H9 (cell line): ENCODE measurements around the gene SFXN5. TPM values are rescaled to one million over a fixed set of nuclear protein-coding genes. Genes with fewer than 3 reads are reported as not detected.
A peak's percentile ranks its signal among the peaks of the same experiment; 100 is the strongest.

Source experiments
- DNase-seq: peaks from one replicate; pipeline ENCODE4 v3.0.0-alpha.2; 2017
- H2AFZ ChIP-seq: one replicate; pipeline ENCODE4 v1.6.1; 2013; ENCODE audit warnings: mild to moderate bottlenecking, low read length, control low read depth, moderate library complexity
- H2AK5ac ChIP-seq: 2 replicates; pipeline ENCODE4 v1.6.1; 2013; ENCODE audit warnings: low read length, control low read depth, mixed read lengths; ENCODE audit not compliant: insufficient read length
- H2BK120ac ChIP-seq: one replicate; pipeline ENCODE4 v1.6.1; 2013; ENCODE audit warnings: low read depth, mild to moderate bottlenecking, low read length, control low read depth, inconsistent platforms; ENCODE audit not compliant: poor library complexity, severe bottlenecking
- H2BK12ac ChIP-seq: 2 replicates; pipeline ENCODE4 v1.6.1; 2013; ENCODE audit warnings: low read length, control low read depth, mixed read lengths, low read depth; ENCODE audit not compliant: insufficient read length
- H2BK15ac ChIP-seq: 2 replicates; pipeline ENCODE4 v1.6.1; 2013; ENCODE audit warnings: low read depth, low read length, control low read depth
- H2BK20ac ChIP-seq: one replicate; pipeline ENCODE4 v1.6.1; 2013; ENCODE audit warnings: low read depth, mild to moderate bottlenecking, low read length, control low read depth, inconsistent platforms; ENCODE audit not compliant: poor library complexity, severe bottlenecking
- H2BK5ac ChIP-seq: 2 replicates; pipeline ENCODE4 v1.6.1; 2013; ENCODE audit warnings: low read length, control low read depth, mixed read lengths; ENCODE audit not compliant: insufficient read length
- H3K14ac ChIP-seq: 2 replicates; pipeline ENCODE4 v1.6.1; 2013; ENCODE audit warnings: low read length, control low read depth; ENCODE audit not compliant: insufficient read depth
- H3K18ac ChIP-seq: 2 replicates; pipeline ENCODE4 v1.6.1; 2013; ENCODE audit warnings: low read depth, mild to moderate bottlenecking, mixed read lengths, low read length, control low read depth; ENCODE audit not compliant: insufficient read length
- H3K23ac ChIP-seq: 2 replicates; pipeline ENCODE4 v1.6.1; 2013; ENCODE audit warnings: low read length, control low read depth, mixed read lengths, low read depth; ENCODE audit not compliant: insufficient read length
- H3K23me2 ChIP-seq: 2 replicates; pipeline ENCODE4 v1.6.1; 2013; ENCODE audit warnings: low read depth, mild to moderate bottlenecking, mixed read lengths, low read length, control low read depth; ENCODE audit not compliant: insufficient read length, poor library complexity, severe bottlenecking
- H3K27ac ChIP-seq: 2 replicates; pipeline ENCODE4 v1.5.1; 2013; ENCODE audit warnings: low read length, control low read depth, mixed read lengths, low read depth; ENCODE audit not compliant: insufficient read length
- H3K27me3 ChIP-seq: 2 replicates; pipeline ENCODE4 v1.6.1; 2013; ENCODE audit warnings: low read length, control low read depth, inconsistent platforms; ENCODE audit not compliant: insufficient read depth
- H3K4ac ChIP-seq: 2 replicates; pipeline ENCODE4 v1.6.1; 2013; ENCODE audit warnings: low read depth, mild to moderate bottlenecking, control low read depth, inconsistent platforms, low read length, moderate library complexity
- H3K4me1 ChIP-seq: 2 replicates; pipeline ENCODE4 v1.6.1; 2013; ENCODE audit warnings: low read length, control low read depth, inconsistent platforms; ENCODE audit not compliant: insufficient read depth
- H3K4me2 ChIP-seq: 2 replicates; pipeline ENCODE4 v1.6.1; 2013; ENCODE audit warnings: low read length, control low read depth, mixed read lengths; ENCODE audit not compliant: insufficient read length, insufficient read depth
- H3K56ac ChIP-seq: 2 replicates; pipeline ENCODE4 v1.6.1; 2013; ENCODE audit warnings: low read depth, mild to moderate bottlenecking, mixed read lengths, low read length, control low read depth; ENCODE audit not compliant: insufficient read length
- H3K79me1 ChIP-seq: 2 replicates; pipeline ENCODE4 v1.6.1; 2013; ENCODE audit warnings: low read depth, mild to moderate bottlenecking, moderate library complexity, low read length, control low read depth, inconsistent platforms; ENCODE audit not compliant: insufficient read depth, poor library complexity, severe bottlenecking
- H3K79me2 ChIP-seq: 2 replicates; pipeline ENCODE4 v1.6.1; 2013; ENCODE audit warnings: low read length, control low read depth, inconsistent platforms; ENCODE audit not compliant: insufficient read depth
- H3K9ac ChIP-seq: 2 replicates; pipeline ENCODE4 v1.6.1; 2013; ENCODE audit warnings: low read length, control low read depth, mixed read lengths; ENCODE audit not compliant: insufficient read length; ENCODE audit errors: extremely low read depth
- H3K9me3 ChIP-seq: one replicate; pipeline ENCODE4 v1.6.1; 2013; ENCODE audit warnings: low read depth, low read length, inconsistent platforms; ENCODE audit not compliant: control insufficient read depth
- H3T11ph ChIP-seq: one replicate; pipeline ENCODE4 v1.6.1; 2013; ENCODE audit warnings: mild to moderate bottlenecking, low read length, control low read depth, inconsistent platforms
- H4K20me1 ChIP-seq: one replicate; pipeline ENCODE4 v1.6.1; 2013; ENCODE audit not compliant: control insufficient read depth, insufficient read length, insufficient read depth
- H4K5ac ChIP-seq: 2 replicates; pipeline ENCODE4 v1.6.1; 2013; ENCODE audit warnings: low read depth, mild to moderate bottlenecking, mixed read lengths, low read length, control low read depth; ENCODE audit not compliant: insufficient read length
- H4K8ac ChIP-seq: replicated peaks from 2 replicates; pipeline ENCODE4 v1.6.1; 2013; ENCODE audit warnings: low read length, control low read depth, mixed read lengths, low read depth; ENCODE audit not compliant: insufficient read length
- H4K91ac ChIP-seq: 2 replicates; pipeline ENCODE4 v1.6.1; 2013; ENCODE audit warnings: low read depth, mild to moderate bottlenecking, moderate library complexity, mixed read lengths, low read length, control low read depth; ENCODE audit not compliant: insufficient read length
- H3K27ac Mint-ChIP-seq, 3 experiments: 2 replicates in 2 of 3; 3 replicates in 1 of 3; pipeline ENCODE4 v1.8.0; 2020 to 2021; ENCODE audit warnings: mixed read lengths in 3 of 3, mild to moderate bottlenecking in 1 of 3, moderate library complexity in 1 of 3
- H3K27me3 Mint-ChIP-seq: 2 replicates; pipeline ENCODE4 v1.8.0; 2021; ENCODE audit warnings: low read depth, mild to moderate bottlenecking, moderate library complexity, mixed read lengths
- H3K36me3 Mint-ChIP-seq, 3 experiments: 2 replicates in 2 of 3; 3 replicates in 1 of 3; pipeline ENCODE4 v1.8.0; 2020 to 2021; ENCODE audit warnings: low read depth in 3 of 3, mixed read lengths in 3 of 3; ENCODE audit not compliant: insufficient read depth in 1 of 3
- H3K4me1 Mint-ChIP-seq, 2 experiments: 2 replicates each; pipeline ENCODE4 v1.8.0; 2020; ENCODE audit warnings: mixed read lengths in 2 of 2
- H3K4me3 Mint-ChIP-seq, 2 experiments: 2 replicates in 1 of 2; 3 replicates in 1 of 2; pipeline ENCODE4 v1.8.0; 2020 to 2021; ENCODE audit warnings: mild to moderate bottlenecking in 2 of 2, mixed read lengths in 2 of 2, moderate library complexity in 1 of 2
- H3K9me3 Mint-ChIP-seq, 2 experiments: 2 replicates in 1 of 2; 3 replicates in 1 of 2; pipeline ENCODE4 v1.8.0; 2020; ENCODE audit warnings: mild to moderate bottlenecking in 2 of 2, mixed read lengths in 2 of 2, moderate library complexity in 1 of 2
- CTCF ChIP-seq: fragments of 200-600 bp; sonication (generic); conservative IDR thresholded peaks from 3 replicates; pipeline ENCODE4 v1.8.0; 2021; ENCODE audit warnings: antibody characterized with exemption, mild to moderate bottlenecking
- whole genome bisulfite sequencing: extraction: QIAGEN DNeasy Blood & Tissue Kit; methylation state at CpG from one replicate; pipeline ENCODE4 v1.1.7; 2013; ENCODE audit warnings: missing lambda C conversion rate, low lambda C conversion rate, mixed read lengths; ENCODE audit not compliant: insufficient read length; ENCODE audit errors: extremely low coverage; 5-methylcytosine and 5-hydroxymethylcytosine counted together
- total RNA-seq: library from RNA; stranded (reverse); gene quantifications from 2 replicates; pipeline ENCODE4 v1.2.1, GENCODE V29; 2021

Gene SFXN5
- total RNA-seq, 1 experiment from 2014 or later = 30.9 TPM

DNA sequence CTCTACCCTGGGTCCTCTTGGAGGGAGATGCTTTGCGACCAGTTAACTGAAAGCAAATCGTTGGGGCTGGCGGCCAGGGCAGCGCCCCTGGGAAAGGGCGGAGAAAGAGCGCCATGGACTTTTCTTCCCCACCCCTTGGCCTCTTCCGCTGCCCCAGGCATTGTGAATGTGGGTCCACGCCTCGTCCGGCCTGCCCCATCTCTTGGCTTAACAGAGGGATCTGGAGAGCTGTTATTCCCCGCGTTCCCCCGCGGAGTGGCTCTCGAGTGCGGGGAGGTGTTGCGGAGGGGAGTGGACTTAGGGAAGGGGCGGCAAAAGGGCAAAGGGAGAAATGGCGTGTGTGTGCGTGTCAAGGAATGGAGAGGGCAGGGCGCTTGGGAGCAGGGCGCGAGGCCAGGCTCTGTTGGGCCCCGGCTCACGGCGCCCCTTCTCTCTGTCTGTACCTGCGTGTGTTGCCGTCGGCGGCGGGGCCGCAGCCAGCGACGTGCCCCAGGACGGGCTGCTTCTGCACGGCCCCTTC, 147.6 kb downstream of the SFXN5 start:
- H2AFZ ChIP-seq = no peak overlapping the region
- peaks cover 20% of the 10 kb centered on the region for H3K23me2 ChIP-seq
- Mint-ChIP-seq H3K27ac (no peak overlapping the region), H3K27me3 (no peaks in the 10 kb centered on the region), H3K9me3 (peaks cover 2% of the 10 kb centered on the region in 2 experiments; a peak in 2 of 5 replicates), H3K4me3 (peak overlapping the region; percentile 37 to 74; a peak in 4 of 5 replicates), H3K36me3 (peaks cover 0 to 7% (median 5%) of the 10 kb centered on the region in 3 experiments; a peak in 3 of 7 replicates), H3K4me1 (peaks cover 17 to 32% of the 10 kb centered on the region in 2 experiments)
- H3K27me3 ChIP-seq = peaks cover 94% of the 10 kb centered on the region
- no peaks in the 10 kb centered on the region for H3K79me2 ChIP-seq
- no peaks in the 10 kb centered on the region for H3K79me1 ChIP-seq
- H2BK5ac ChIP-seq = no peak overlapping the region
- no peak overlapping the region for H3K23ac ChIP-seq
- H3K9me3 ChIP-seq = no peaks in the 10 kb centered on the region
- H2BK12ac ChIP-seq = no peak overlapping the region
- TF ChIP-seq CTCF = no peak
- H2BK20ac ChIP-seq = no peak overlapping the region
- H3T11ph ChIP-seq = no peak overlapping the region
- no peak overlapping the region for H3K18ac ChIP-seq
- H4K91ac ChIP-seq = no peak overlapping the region
- H3K9ac ChIP-seq = no peak overlapping the region
- no peak overlapping the region for H2AK5ac ChIP-seq
- no peak overlapping the region for H3K56ac ChIP-seq
- H4K20me1 ChIP-seq = no peaks in the 10 kb centered on the region
- DNase-seq = peak; percentile 65
- peak overlapping the region; percentile 51 for H3K4me2 ChIP-seq
- no peak overlapping the region for H2BK15ac ChIP-seq
- H3K4ac ChIP-seq = no peak overlapping the region
- WGBS = no CpG with 5 or more reads among the region's 36 CpGs
- no peak overlapping the region for H2BK120ac ChIP-seq
- H4K5ac ChIP-seq = no peak overlapping the region
- H4K8ac ChIP-seq = no peak overlapping the region
- no peak overlapping the region for H3K27ac ChIP-seq
- peaks cover 5% of the 10 kb centered on the region for H3K4me1 ChIP-seq
- H3K14ac ChIP-seq = peak overlapping the region; percentile 21; the same call in 1 of the 2 replicates
